ENCODE data around the gene YARS2.
"Not testable (repeated sequence)": the region's sequence is repeated elsewhere in the genome, so short reads cannot be mapped to it uniquely, and the experiment has no call there.

YARS2 gene

DNA sequence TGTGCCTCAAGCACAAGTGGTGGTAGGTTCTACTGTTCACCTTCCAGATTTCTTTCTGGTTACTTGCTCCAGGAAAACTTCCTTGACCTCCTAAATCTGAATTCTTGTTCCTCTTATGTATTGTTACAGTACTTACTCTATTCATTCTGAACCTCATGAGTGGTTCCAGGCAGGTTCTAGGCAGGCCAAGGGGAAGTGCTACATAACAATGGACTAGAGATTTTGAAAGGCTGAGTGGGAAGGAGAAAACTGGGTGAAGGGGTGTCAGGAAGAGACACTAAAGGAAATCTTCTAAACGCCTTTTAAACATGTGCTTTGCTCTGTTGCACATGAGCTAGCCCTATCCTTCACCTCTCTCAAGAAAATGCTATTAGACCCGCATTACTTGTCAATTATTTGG, 1.6 kb downstream of the YARS2 start:
- DNase-seq (ENCODE audit: low read depth in 2 of 3, low spot score in 1 of 3), result no peak

DNA sequence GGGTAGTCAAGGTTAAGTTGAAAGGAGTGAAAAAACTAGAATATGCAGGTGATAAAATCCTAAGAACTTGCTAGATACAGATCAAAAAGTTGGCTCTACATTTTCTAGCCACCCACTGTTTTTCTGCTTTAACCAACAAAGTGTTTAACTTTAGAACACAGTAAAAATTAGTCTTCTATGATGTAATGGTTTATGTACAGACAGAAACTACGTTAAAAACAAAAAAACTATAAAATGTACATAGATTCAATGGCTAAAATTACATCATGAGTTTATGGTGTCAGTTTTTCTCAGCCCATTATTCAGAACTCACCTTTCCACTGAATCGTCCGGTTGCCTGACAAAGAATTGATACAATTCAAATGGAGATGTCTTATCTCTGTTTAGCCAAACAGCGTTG, 2.1 kb downstream of the YARS2 start:
- no peak for DNase-seq (ENCODE audit: low read depth in 2 of 3, low spot score in 1 of 3)

DNA sequence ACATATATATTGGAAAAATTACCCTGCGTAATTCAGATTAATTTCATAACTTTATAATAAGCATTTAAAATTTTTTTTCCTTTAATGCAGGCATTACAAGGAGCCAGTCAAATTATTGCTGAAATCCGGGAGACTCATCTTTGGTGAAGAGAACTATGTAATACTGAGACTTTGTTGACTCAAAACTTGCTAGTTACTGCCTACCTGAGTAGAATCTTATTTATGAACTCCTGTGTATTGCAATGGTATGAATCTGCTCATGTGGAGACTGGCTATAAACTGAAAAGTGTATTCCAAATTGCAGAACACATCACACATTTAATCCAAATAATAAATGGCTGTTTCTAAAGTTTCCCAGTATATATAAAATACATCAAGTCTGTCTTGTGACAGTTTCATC, 12.4 kb downstream of the YARS2 start:
- DNase-seq (ENCODE audit: low read depth in 2 of 3, low spot score in 1 of 3), result no peak

DNA sequence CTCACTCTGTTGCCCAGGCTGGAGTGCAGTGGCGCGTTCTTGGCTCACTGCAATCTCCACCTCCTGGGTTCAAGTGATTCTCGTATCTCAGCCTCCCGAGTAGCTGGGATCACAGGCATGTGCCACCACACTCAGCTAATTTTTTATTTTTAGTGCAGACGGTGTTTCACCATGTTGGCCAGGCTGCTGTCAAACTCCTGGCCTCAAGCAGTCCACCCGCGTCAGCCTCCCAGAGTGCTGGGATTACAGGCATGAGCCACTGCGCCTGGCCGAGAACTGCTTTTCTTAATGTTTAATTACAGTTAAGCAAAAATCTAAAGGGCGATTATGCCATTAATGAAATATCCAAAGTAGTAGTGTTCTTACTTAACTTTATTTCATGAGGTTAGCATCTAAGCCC, 13.6 kb downstream of the YARS2 start:
- no peak for DNase-seq (ENCODE audit: low read depth in 2 of 3, low spot score in 1 of 3)

DNA sequence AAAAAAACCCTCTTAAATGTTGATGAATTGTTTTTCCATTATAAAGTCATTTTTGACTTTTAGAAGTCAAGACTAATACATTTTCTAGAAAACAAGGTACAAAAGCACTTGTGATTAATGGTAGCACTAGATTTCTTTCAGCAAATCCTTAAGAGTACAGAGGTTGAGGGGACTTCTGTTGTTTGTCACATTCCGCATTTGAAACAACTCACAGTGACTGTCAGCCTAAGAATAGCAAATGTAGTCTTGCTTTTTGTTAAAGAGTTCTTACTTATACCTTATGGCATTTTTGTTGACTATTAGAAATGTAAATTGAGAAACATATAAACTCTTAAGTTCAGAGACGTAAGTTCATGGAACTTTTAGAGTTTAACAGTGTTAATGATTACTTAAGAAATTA, 16.4 kb downstream of the YARS2 start:
- DNase-seq (ENCODE audit: low read depth in 2 of 3, low spot score in 1 of 3), result no peak

DNA sequence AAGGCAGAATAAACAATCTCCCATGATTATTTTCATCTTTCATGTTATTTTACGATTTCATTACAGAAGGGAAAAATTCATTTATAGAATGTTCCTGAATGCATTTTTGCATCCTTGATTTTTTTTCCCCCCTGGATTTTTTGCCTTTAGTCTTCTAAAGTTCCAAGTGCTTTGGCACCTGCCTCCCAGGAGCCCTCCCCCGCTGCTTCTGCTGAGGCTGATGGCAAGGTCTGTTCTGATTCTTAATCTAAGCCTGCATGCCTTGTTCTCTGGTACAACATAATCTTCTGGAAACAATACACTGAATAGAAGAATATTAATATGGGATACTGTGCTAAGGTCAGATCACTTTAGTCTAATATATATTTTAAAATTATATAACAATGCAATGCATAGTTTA, 18.0 kb downstream of the YARS2 start:
- DNase-seq (ENCODE audit: low read depth in 2 of 3, low spot score in 1 of 3), result no peak

DNA sequence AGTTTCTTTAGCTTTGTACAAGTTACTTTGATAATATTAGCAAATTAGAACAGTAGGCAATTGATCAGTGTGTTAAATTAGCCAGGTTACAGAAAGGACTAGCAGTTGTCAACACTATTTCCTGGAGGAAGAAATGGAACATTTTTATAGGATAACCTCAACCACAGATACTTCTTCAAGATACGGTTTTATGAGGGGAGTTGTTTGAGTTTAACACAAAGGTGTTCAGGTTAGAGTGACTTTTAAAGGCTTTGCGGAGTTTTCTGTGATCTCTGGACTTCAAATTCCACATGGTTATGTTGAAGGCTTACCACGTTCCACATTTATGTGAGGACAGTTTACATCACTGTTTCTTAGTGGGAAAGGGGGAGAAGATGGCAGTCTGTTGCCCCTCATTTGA, 19.3 kb downstream of the YARS2 start:
- no peak for DNase-seq (ENCODE audit: low read depth in 2 of 3, low spot score in 1 of 3)

DNA sequence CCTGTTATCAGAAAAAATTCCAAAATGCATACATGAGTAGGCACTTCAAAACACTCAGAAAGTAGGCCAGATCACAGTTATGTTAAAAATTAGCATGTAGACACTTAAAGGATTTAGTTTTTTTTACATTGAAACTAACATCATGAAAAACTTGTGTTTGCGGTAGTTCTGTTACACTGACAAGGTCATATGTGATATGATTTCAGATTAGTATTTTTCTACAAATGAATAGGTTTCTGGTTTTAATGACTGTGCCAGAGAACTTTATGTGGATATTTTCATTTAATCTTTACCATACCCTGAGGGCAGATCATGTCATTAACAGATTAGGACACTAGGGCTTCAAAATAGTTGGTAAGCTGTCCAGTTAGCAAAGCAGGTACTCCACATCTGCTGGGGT, 20.7 kb downstream of the YARS2 start:
- DNase-seq (ENCODE audit: low read depth in 2 of 3, low spot score in 1 of 3), result no peak

DNA sequence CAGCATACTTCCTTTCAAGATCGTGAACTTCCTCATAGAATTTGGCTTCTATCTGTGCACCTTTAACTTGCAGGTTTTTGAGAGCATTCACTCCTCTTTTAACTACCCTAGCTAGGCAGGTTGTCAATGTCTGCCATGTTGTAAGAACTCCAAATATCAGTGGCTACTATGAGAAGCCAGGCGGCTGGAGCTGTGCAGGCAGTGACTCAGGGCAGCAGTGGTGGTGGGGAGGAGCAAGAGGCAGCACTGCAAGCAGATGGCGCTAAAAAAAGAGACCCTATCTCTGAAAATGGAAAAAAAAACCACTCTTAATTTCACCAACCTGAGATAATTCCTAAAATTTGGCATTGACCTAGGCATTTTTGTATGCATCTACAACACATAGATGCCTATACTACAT, 28.5 kb downstream of the YARS2 start:
- DNase-seq (ENCODE audit: low read depth in 2 of 3, low spot score in 1 of 3), result no peak

DNA sequence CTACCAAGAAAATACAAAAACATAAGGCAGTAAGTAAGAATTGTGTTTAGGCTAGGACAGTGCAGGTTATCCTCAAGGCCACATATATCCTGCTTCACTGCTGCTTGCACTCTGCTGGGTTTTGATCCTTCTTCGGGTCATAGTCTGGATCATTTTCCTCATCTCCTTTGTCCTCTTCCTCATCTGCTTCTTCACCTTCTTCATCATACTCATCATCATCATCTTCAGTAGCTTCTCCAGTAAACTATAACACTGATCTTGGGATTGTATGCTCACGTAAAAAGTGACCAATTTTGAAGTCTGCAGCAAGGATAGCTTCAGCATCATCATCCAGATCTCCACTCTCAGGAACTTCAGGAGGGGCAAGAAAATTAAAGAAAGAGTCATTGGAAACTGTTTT, 29.4 kb downstream of the YARS2 start:
- DNase-seq (ENCODE audit: low read depth in 2 of 3, low spot score in 1 of 3), result no peak

DNA sequence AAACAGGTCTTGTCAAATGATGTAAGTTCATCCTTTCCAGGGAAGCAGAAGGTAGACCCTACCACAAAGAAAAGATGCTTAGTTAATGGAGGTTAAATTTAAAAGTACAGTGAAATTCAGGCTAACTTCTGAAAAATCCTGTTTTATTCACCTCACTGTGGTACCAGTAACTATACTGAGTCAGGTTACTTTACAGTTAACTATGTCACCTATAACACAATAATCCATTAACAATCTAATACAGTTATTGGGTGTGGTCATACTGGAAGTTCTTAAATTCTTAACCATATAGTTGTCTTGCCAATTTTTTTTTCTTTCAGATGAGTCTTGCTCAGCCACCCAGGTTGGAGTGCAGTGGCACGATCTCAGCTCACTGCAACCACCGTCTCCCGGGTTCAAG, 30.4 kb downstream of the YARS2 start:
- not testable (repeated sequence) for DNase-seq (ENCODE audit: low read depth in 2 of 3, low spot score in 1 of 3)

DNA sequence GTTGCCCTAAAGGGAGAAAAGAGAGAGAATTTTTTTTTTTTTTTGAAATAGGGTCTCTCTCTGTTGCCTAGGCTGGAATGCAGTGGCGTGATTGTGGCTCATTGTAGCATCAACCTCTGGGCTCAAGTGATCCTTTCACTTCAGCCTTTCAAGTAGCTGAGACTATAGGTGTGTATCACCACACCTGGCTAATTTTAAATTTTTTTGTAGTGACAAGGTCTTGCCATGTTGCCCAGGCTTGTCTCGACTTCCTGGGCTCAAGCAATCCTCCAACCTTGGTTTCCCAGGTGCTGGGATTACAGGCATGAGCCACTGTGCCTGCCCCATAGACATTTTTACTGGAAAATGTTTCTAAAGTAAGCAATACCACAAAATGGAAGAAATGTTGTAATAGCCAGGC, 36.8 kb downstream of the YARS2 start:
- no peak for DNase-seq (ENCODE audit: low read depth in 2 of 3, low spot score in 1 of 3)

DNA sequence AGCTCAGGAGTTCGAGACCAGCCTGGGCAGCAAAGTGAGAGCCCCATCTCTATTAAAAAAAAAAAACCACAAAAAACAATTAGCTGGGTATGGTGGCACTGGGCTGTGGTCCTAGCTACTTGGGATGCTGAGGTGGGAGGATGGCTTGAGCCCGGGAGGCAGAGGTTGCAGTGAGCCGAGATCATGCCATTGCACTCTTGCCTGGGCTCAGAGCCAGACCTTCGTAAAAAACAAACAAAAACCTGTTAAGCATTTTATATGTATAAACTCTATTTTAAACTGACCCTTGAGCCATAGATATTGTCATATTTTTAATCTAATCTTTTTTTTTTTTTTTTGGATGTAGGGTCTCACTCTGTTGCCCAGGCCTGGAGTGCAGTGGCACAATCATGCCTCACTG, 40.9 kb downstream of the YARS2 start:
- DNase-seq (ENCODE audit: low read depth in 2 of 3, low spot score in 1 of 3), result no peak

DNA sequence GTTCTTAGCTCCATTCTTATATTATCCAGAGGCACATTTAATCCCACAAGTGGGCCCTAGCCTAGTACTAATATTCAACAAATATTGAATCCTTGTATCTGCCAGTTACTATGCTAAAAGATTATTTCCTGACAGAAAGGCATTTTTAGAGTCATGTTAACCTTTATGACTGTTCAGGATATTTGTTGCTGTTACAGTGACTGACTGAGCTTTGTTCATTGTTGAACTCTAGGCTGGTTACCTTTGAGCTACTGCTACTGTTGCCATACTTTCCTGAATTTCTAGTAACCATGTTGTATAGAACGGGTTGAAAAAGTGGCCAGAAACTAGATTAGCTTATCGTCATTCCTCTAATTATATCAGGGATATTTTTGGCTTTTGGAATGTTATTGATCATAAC, 46.8 kb downstream of the YARS2 start:
- no peak for DNase-seq (ENCODE audit: low read depth in 2 of 3, low spot score in 1 of 3)

DNA sequence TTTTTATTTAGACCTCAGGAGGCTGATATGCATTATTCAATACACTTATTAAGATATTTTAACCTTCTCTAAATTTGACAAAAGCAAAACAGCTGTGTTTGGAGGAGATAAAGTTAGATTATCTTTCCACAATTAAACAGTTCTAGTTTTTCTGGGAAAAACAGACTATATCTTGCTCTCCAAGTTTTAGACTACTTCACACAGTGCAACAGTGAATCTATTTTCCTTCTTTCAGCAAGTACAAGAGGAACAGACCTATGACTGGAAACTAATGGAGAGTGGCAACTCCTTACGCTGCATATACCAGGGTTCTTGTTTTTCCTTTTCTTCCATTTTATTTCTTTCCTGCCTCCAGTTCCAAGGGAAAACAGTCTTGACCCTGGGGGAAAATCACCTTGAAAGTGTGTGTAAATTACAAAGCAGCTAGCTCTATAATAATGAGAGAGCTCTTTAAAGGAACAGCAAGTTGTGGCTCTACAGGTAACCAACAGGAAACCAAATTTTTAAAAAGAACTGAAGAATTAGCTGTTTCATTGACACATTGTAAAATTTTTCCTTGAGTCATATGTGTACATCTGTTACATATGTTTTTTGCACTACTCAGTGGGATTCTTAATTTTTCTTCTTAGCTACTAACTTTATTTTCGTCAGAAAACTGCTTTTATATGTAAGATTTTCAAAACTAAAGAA, 49.2 kb downstream of the YARS2 start:
- no peak for DNase-seq (ENCODE audit: low read depth in 2 of 3, low spot score in 1 of 3)

DNA sequence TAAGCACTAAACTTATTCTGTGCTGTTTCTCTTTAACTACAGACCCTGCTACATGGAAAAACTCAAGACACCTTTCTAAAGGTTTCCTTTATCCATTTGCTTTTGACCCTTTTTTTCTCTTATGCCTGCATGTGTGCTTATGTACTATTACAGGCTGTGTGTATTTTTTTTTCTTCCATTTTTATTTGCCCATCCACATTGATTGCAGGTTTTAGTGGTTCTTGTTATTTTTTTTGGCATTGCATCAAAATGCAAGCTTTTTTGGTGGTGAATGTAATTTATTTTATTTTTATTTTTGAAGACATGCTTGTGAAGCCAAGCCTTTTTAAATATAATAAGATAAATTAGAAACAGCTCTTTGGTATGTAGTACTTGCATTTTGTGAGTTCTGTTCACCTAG, 49.9 kb downstream of the YARS2 start:
- no peak for DNase-seq (ENCODE audit: low read depth in 2 of 3, low spot score in 1 of 3)

DNA sequence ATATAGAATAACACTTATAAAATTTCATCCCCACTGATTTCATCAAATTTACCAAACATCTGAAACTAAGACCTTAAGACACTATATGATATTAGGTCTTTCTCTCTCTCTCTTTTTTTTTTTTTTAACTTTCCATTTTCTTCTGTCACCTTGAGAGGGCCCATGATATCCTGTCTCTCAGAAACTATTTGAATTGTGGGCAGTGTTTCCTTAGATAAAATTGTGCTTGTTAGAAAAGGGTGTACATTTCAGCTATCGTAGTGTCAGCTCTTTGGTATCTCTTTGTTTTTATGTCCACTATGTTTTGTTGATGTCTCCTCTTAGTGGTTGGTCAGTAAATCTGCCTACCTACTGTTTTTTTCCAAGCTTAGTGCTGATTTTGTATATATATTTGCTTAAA, 52.8 kb downstream of the YARS2 start:
- DNase-seq (ENCODE audit: low read depth in 2 of 3, low spot score in 1 of 3), result no peak

DNA sequence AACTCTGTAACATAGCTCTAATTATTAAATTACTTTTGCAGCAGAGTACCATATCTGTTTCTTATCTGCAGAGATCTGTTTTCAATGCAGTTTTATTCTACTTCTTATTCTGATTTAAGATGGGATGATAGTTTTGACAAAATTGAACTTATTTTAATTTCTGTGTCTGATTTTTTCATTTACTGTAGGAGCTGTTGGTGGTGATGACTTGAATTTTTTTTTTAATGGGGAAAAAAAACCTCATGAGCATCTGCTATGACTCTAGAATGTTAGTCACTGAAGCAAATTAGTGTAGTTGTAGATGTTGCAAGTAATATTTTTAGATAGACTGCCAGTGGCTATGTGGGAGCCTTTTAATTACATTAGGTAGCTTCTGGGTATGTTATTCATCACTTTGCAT, 53.2 kb downstream of the YARS2 start:
- DNase-seq (ENCODE audit: low read depth in 2 of 3, low spot score in 1 of 3), result no peak

DNA sequence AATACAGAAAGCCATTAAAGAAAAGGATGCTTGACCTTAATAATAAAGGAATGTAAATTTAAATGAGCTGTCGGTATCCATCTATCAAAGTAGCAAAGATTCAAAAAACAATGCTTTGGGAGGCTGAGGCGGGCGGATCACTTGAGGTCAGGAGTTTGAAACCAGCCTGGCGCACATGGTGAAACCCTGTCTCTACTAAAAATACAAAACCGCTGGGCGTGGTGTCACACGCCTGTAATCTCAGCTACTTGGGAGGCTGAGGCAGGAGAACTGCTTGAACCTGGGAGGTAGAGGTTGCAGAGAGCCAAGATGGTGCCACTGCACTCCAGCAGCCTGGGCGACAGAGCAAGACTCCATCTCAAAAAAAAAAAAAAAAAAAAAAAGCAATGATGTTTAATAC, 56.3 kb downstream of the YARS2 start:
- not testable (repeated sequence) for DNase-seq (ENCODE audit: low read depth in 2 of 3, low spot score in 1 of 3)

DNA sequence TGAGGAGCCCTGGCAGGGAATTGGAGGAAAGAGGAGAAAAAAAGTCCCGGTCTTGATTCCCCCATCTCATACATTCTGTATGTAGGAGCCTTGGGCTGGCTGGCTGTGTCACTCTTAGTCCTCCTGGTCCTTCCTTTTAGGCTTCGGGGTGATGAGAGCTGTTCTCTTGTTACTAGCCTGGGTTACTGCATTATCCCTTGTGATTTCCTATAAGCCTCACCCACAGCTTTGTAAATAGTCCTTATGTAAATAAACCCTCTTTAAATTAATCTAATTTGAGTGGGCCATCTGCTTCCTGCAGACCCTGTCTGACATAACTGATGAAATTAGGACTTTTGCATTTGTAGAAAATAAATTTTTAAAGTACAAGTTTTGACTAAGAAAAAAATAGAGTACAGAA, 57.4 kb downstream of the YARS2 start:
- DNase-seq (ENCODE audit: low read depth in 2 of 3, low spot score in 1 of 3), result no peak

DNA sequence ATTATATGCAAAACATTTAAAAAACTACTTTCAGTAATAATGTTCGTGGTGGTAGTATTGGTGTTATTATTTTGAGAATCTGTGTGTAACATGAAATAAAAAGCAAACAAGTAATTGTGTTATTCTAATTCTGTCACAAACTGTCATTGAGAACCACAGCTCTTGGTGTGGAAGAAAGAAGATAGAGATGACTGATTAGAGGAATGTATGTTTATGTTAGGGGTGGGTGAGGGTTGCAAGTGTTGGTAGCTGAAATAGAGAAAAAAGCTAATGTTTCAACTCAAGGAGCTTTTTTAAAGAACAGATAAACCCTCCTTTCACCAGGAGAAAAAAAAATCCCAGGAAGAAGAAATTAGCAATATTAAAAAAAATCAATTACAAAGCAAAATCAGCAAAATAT, 58.3 kb downstream of the YARS2 start:
- DNase-seq (ENCODE audit: low read depth in 2 of 3, low spot score in 1 of 3), result no peak

All from stimulated activated CD4-positive, alpha-beta T cell treated with anti-CD3 and anti-CD28 coated beads, Interleukin-12 subunit alpha, Interleukin-12 subunit beta, amount 100 ng/mL, for 48 hours (primary cell).